BLaER1 (cell line): ENCODE data around the gene PIPOX.

Source experiments
- H3K27ac ChIP-seq: shearing (Covaris generic); formaldehyde crosslinking; 2 replicates; pipeline ENCODE4 v1.8.1; 2022
- H3K27me3 ChIP-seq: shearing (Covaris generic); formaldehyde crosslinking; 2 replicates; pipeline ENCODE4 v1.8.1; 2022
- H3K36me3 ChIP-seq: shearing (Covaris generic); formaldehyde crosslinking; 2 replicates; pipeline ENCODE4 v1.8.1; 2022
- H3K4me1 ChIP-seq: shearing (Covaris generic); formaldehyde crosslinking; 2 replicates; pipeline ENCODE4 v1.8.1; 2022
- H3K4me2 ChIP-seq: shearing (Covaris generic); formaldehyde crosslinking; 2 replicates; pipeline ENCODE4 v1.8.1; 2022
- H3K4me3 ChIP-seq: shearing (Covaris generic); formaldehyde crosslinking; 2 replicates; pipeline ENCODE4 v1.8.1; 2022
- H3K9ac ChIP-seq: shearing (Covaris generic); formaldehyde crosslinking; 2 replicates; pipeline ENCODE4 v1.8.1; 2022
- H3K9me3 ChIP-seq: shearing (Covaris generic); formaldehyde crosslinking; 2 replicates; pipeline ENCODE4 v1.8.1; 2022
- H4K20me1 ChIP-seq: shearing (Covaris generic); formaldehyde crosslinking; 2 replicates; pipeline ENCODE4 v1.8.1; 2022
- Cebpa-rat ChIP-seq: shearing (Covaris generic); IDR thresholded peaks from 2 replicates; pipeline ENCODE4 v1.8.1; 2022

PIPOX gene

GRCh38 chr17:29036584-29036983 lies 6.4 kb upstream of the PIPOX start:
- Histone ChIP-seq H3K27me3 (peaks cover 13% of the 10 kb centered on the region), H3K4me2 (no peak overlapping the region), H3K36me3 (no peaks in the 10 kb centered on the region), H3K9me3 (peaks cover 24% of the 10 kb centered on the region), H3K4me1 (peaks cover 21% of the 10 kb centered on the region), H4K20me1 (no peaks in the 10 kb centered on the region), H3K27ac (no peak overlapping the region), H3K9ac (no peak overlapping the region), H3K4me3 (no peak overlapping the region)
- no peak for TF ChIP-seq Cebpa-rat

- no peak overlapping the region for H3K9ac ChIP-seq
- H4K20me1 ChIP-seq = no peaks in the 10 kb centered on the region
- H3K27me3 ChIP-seq = 0 out of 2 replicates have a peak, but pooled peaks cover 3% of the 10 kb centered on the region
- peaks cover 24% of the 10 kb centered on the region for H3K9me3 ChIP-seq
- H3K4me2 ChIP-seq = no peak overlapping the region
- no peak for TF ChIP-seq Cebpa-rat
- H3K4me1 ChIP-seq = peaks cover 24% of the 10 kb centered on the region
- no peaks in the 10 kb centered on the region for H3K36me3 ChIP-seq
- no peak overlapping the region for H3K4me3 ChIP-seq
- H3K27ac ChIP-seq = no peak overlapping the region
Measured at GRCh38 chr17:29037739-29038084, 5.2 kb upstream of the PIPOX start.

- no peak overlapping the region for H3K27ac ChIP-seq
- no peaks in the 10 kb centered on the region for H4K20me1 ChIP-seq
- H3K36me3 ChIP-seq = no peaks in the 10 kb centered on the region
- H3K4me3 ChIP-seq = no peak overlapping the region
- H3K4me2 ChIP-seq = peak overlapping the region; percentile 64
- H3K9ac ChIP-seq = no peak overlapping the region
- no peak for TF ChIP-seq Cebpa-rat
- peaks cover 29% of the 10 kb centered on the region for H3K4me1 ChIP-seq
- no peaks in the 10 kb centered on the region for H3K27me3 ChIP-seq
- peaks cover 24% of the 10 kb centered on the region for H3K9me3 ChIP-seq
Measured at GRCh38 chr17:29038085-29038795, 4.7 kb upstream of the PIPOX start.

- Histone ChIP-seq H3K4me1 (peaks cover 47% of the 10 kb centered on the region), H3K4me3 (no peak overlapping the region), H3K27me3 (no peaks in the 10 kb centered on the region), H3K9me3 (peaks cover 9% of the 10 kb centered on the region), H3K4me2 (no peak overlapping the region), H3K27ac (no peak overlapping the region), H3K9ac (no peak overlapping the region), H4K20me1 (no peaks in the 10 kb centered on the region), H3K36me3 (no peaks in the 10 kb centered on the region)
- TF ChIP-seq Cebpa-rat = no peak
Measured at GRCh38 chr17:29039764-29040598, 3.0 kb upstream of the PIPOX start.

GRCh38 chr17:29041091-29041490 lies 1.9 kb upstream of the PIPOX start:
- Histone ChIP-seq H3K4me1 (peaks cover 47% of the 10 kb centered on the region), H3K27ac (no peak overlapping the region)
- no peak for TF ChIP-seq Cebpa-rat

GRCh38 chr17:29041571-29041970 lies 1.4 kb upstream of the PIPOX start:
- Histone ChIP-seq H3K27me3 (no peaks in the 10 kb centered on the region), H3K4me3 (no peak overlapping the region), H3K9me3 (no peaks in the 10 kb centered on the region), H4K20me1 (no peaks in the 10 kb centered on the region), H3K4me2 (no peak overlapping the region), H3K27ac (no peak overlapping the region), H3K4me1 (peaks cover 47% of the 10 kb centered on the region), H3K36me3 (no peaks in the 10 kb centered on the region), H3K9ac (no peak overlapping the region)
- TF ChIP-seq Cebpa-rat = no peak

More at GRCh38 chr17:29041091-29041490, 1.9 kb upstream of the PIPOX start:
- H3K27me3 ChIP-seq = no peaks in the 10 kb centered on the region
- H3K36me3 ChIP-seq = no peaks in the 10 kb centered on the region
- no peaks in the 10 kb centered on the region for H3K9me3 ChIP-seq
- H3K9ac ChIP-seq = no peak overlapping the region
- no peak overlapping the region for H3K4me2 ChIP-seq
- no peak overlapping the region for H3K4me3 ChIP-seq
- H4K20me1 ChIP-seq = no peaks in the 10 kb centered on the region

GRCh38 chr17:29042026-29042678 lies 789 bp upstream of the PIPOX start:
- Histone ChIP-seq H3K4me2 (peak overlapping the region; percentile 87), H4K20me1 (no peaks in the 10 kb centered on the region), H3K9me3 (no peaks in the 10 kb centered on the region), H3K9ac (no peak overlapping the region), H3K27me3 (no peaks in the 10 kb centered on the region), H3K4me1 (peaks cover 47% of the 10 kb centered on the region), H3K4me3 (no peak overlapping the region), H3K27ac (0 out of 2 replicates have a peak overlapping the region, but pooled peaks have one; percentile 56), H3K36me3 (no peaks in the 10 kb centered on the region)
- no peak for TF ChIP-seq Cebpa-rat

GRCh38 chr17:29043539-29044145 lies 701 bp downstream of the PIPOX start:
- no peak for TF ChIP-seq Cebpa-rat
- Histone ChIP-seq H3K9ac (no peak overlapping the region; the same call in 1 of the 2 replicates), H3K4me3 (no peak overlapping the region), H3K27ac (peak overlapping the region; percentile 56; the same call in 1 of the 2 replicates), H3K27me3 (no peaks in the 10 kb centered on the region), H3K36me3 (no peaks in the 10 kb centered on the region), H3K4me2 (peak overlapping the region; percentile 87), H3K9me3 (no peaks in the 10 kb centered on the region), H3K4me1 (peaks cover 45% of the 10 kb centered on the region), H4K20me1 (no peaks in the 10 kb centered on the region)

- peaks cover 46% of the 10 kb centered on the region for H3K4me1 ChIP-seq
- H3K27me3 ChIP-seq = no peaks in the 10 kb centered on the region
- no peaks in the 10 kb centered on the region for H4K20me1 ChIP-seq
- no peak overlapping the region for H3K9ac ChIP-seq
- H3K27ac ChIP-seq = no peak overlapping the region
- no peak for TF ChIP-seq Cebpa-rat
- no peaks in the 10 kb centered on the region for H3K36me3 ChIP-seq
- no peaks in the 10 kb centered on the region for H3K9me3 ChIP-seq
- peak overlapping the region; percentile 87; the same call in 1 of the 2 replicates for H3K4me2 ChIP-seq
- no peak overlapping the region for H3K4me3 ChIP-seq
Measured at GRCh38 chr17:29045026-29045425, 2.1 kb downstream of the PIPOX start.
